Activated CD4-positive, alpha-beta T cell treated with anti-CD3 and anti-CD28 coated beads, Interleukin-2, Interleukin-4, amounts not matched to agents 100 ng/mL and 50 ng/mL, durations not matched to agents 16 hours and 8 hours (primary cell): ENCODE measurements around the gene ENTPD1.
A peak's percentile ranks its signal among the peaks of the same experiment; 100 is the strongest.

Experiments used
- DNase-seq: peaks from one replicate; pipeline ENCODE4 v3.0.0-alpha.2; 2020; ENCODE audit warnings: low spot score

ENTPD1 gene

DNA sequence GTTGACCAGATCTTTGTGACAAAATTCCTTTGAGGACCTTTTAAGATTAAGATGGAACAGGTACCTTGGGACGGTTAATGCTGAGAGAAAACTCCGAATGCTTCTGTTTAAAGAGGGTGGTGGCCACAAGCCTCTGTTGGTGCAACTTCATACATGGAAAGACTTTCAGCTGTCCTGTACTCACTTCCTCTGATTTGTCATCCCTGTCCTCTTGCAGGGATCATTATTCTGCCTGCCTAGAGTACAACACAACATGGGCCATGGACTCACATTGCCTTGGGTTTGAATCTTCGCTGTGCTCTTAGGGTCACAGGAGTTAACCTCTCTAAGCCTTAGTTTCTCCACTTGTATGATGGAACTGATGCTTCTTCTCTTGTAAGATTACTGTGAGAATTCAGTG, 75.1 kb downstream of the ENTPD1 start:
- peak; percentile 31 for DNase-seq

- DNase-seq: peak; percentile 31
Measured at GRCh38 chr10:95831515-95831914, 75.6 kb downstream of the ENTPD1 start.

GRCh38 chr10:95832216-95833041, 76.5 kb downstream of the ENTPD1 start:
- DNase-seq: peak; percentile 88

DNA sequence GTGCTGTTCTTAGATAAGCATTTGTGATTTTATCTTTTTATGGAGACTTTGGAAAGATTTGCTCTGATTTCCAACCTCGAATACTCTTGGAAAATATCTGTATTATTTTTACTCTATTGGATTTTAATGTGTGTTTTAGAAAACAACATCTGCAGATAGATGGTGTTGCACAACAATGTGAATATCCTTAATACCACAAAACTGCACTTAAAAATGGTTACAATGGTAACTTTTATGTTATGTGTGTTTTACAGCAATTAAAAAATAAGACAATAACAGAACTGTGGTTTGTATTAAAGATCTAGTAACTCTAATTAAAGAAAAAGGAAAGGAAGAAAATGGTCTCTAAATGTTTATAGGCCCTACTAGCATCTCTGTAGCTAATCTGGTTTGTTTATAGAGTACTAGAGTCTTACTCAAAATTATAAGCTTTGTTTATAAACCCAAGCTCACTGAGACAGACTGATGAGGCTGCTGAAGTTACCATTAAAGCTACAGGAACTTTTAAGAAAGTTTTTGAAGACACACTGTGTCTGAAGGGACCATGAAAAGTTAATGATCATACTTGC, 77.2 kb downstream of the ENTPD1 start:
- no peak for DNase-seq

GRCh38 chr10:95834406-95834805, 78.4 kb downstream of the ENTPD1 start:
- no peak for DNase-seq

GRCh38 chr10:95835149-95835860, 79.3 kb downstream of the ENTPD1 start:
- DNase-seq: no peak

DNA sequence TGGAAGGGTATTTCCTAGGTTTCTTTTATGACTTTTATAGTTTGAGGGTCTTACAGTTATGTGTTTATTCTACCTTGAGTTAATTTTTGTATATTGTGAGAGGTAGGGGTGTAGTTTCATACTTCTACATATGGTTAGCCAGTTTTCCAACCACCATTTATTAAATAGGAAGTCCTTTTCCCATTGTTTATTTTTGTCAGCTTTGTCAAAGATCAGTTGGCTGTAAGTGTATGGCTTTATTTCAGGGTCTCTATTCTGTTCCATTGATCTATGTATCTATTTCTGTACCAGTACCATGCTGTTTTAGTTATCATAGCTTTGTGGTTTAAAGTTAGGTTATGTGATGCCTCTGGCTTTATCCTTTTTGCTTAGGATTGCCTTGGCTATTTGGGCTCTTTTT, 79.9 kb downstream of the ENTPD1 start:
- DNase-seq: no peak

- DNase-seq: no peak
Measured at GRCh38 chr10:95836610-95837355, 80.8 kb downstream of the ENTPD1 start.

- DNase-seq: no peak
Measured at GRCh38 chr10:95837356-95837776, 81.4 kb downstream of the ENTPD1 start.

DNA sequence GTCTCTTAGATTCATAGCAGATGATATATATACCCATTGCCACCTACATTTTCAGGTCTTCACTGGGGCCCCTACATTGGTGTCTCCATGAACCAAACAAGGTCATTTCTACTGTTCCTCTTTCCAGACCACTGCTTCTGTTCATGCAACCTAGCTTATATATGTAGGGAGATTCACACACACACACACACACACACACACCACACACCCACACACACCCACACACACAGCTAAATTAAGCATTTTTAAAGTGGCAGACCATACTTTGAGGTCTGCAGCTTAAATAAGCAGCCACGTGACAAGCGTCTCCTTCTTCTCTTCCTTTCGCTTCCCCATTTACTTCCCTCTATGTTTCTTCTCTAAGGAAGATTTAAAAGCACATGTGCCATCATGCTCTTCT, 81.8 kb downstream of the ENTPD1 start:
- no peak for DNase-seq

GRCh38 chr10:95840121-95840520, 84.2 kb downstream of the ENTPD1 start:
- no peak for DNase-seq

DNA sequence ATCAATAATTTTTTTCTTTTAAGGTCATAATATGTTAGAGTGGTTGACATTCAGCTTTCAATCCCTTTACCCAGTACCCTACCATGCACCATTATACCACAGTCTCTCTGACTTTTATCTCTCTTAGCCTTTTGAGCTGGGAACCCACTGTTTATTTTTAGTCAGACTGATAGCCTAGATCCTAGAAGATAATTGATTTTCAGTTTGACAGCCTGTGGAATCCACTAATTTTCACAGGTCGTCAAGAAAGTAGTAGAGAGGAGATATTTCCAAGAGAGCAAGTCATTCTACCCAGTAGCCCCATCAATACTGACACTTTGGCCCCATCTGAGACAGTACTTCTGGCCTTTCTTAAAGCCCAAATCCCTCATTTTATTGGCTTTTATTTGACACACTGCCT, 84.7 kb downstream of the ENTPD1 start:
- no peak for DNase-seq

DNA sequence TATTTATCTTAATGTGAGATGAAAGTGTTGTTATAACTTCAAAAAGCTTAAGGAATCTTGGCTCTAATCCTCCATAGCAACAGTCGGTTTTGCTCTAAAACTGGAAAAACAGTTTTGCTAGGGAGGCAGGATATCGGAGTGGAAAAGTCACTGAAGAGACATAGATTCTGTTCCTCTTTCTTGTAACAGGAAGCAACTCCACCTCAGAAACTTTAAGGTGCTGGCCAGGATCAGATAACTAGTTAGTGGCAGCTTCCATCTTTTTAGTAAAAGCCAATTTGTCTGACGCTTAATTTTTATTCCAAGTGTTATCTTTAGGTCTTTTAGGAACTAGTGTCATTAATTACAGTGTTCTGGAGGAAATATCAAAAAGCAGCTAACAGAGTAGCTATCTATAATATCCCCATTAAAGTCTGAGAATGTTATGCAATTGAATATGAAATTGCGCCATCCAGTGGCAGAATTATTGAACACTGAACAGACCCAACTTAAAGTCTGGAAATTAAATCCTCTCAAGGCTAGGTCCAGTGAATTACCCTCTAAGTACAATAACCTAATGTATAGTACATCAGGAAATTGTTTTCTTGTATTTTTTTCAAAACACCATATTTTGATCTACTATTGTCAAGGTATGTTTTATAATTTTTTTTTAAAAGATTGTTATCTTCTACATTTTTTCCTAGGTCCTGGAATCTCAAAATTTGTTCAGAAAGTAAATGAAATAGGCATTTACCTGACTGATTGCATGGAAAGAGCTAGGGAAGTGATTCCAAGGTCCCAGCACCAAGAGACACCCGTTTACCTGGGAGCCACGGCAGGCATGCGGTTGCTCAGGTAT, 85.9 kb downstream of the ENTPD1 start:
- DNase-seq: peak; percentile 64

GRCh38 chr10:95845411-95845810, 89.4 kb downstream of the ENTPD1 start:
- no peak for DNase-seq

GRCh38 chr10:95847007-95847406, 91.0 kb downstream of the ENTPD1 start:
- no peak for DNase-seq

GRCh38 chr10:95848841-95849240, 92.9 kb downstream of the ENTPD1 start:
- no peak for DNase-seq

GRCh38 chr10:95850791-95851190, 94.8 kb downstream of the ENTPD1 start:
- no peak for DNase-seq

- DNase-seq: no peak
Measured at GRCh38 chr10:95860166-95860940, 104.4 kb downstream of the ENTPD1 start.

GRCh38 chr10:95861386-95861785, 105.4 kb downstream of the ENTPD1 start:
- no peak for DNase-seq

GRCh38 chr10:95864906-95865813, 109.2 kb downstream of the ENTPD1 start:
- DNase-seq: peak; percentile 78
